Kidney (tissue), 14 donors: Measurements from ENCODE around the gene MBNL3. TPM values are rescaled to one million over a fixed set of nuclear protein-coding genes. Genes with fewer than 3 reads are reported as not detected.
"Not testable (repeated sequence)": the region's sequence is repeated elsewhere in the genome, so short reads cannot be mapped to it uniquely, and the experiment has no call there.

ENCODE experiments used
- DNase-seq, 5 donors: peaks; one replicate each; pipeline ENCODE4 v3.0.0-alpha.2; 2013 to 2020
- FAIRE-seq: peaks from 2 replicates; lab custom pipeline; 2012; peaks lifted over from hg19 to GRCh38; lab: Jason Lieb, UNC
- H3K27ac ChIP-seq, 2 donors: one replicate each; pipeline ENCODE4 v1.7.0; 2013; ENCODE audit warnings: low read depth in 2 of 2, low read length in 2 of 2, inconsistent platforms in 1 of 2
- H3K27me3 ChIP-seq: one replicate; pipeline ENCODE4 v1.7.1; 2013; ENCODE audit warnings: low read length, inconsistent platforms; ENCODE audit not compliant: control insufficient read depth, insufficient read depth
- H3K36me3 ChIP-seq, 3 donors: one replicate each; pipeline versions ENCODE4 v1.7.0 to v1.7.1; 2013; ENCODE audit warnings: low read length in 3 of 3, control low read depth in 1 of 3, inconsistent platforms in 1 of 3; ENCODE audit not compliant: insufficient read depth in 3 of 3, control insufficient read depth in 2 of 3
- H3K4me1 ChIP-seq, 3 donors: one replicate each; pipeline versions ENCODE4 v1.7.0 to v1.7.1; 2013; ENCODE audit warnings: low read length in 3 of 3, inconsistent platforms in 1 of 3, low read depth in 1 of 3; ENCODE audit not compliant: control insufficient read depth in 2 of 3, insufficient read depth in 2 of 3
- H3K4me3 ChIP-seq, 3 donors: one replicate each; pipeline versions ENCODE4 v1.7.0 to v1.8.1; 2013; ENCODE audit warnings: low read length in 3 of 3, control low read depth in 1 of 3, inconsistent platforms in 1 of 3
- H3K9ac ChIP-seq, 3 donors: one replicate each; pipeline versions ENCODE4 v1.7.0 to v1.7.1; 2013; ENCODE audit warnings: low read length in 3 of 3, control low read depth in 1 of 3, inconsistent platforms in 1 of 3
- H3K9me3 ChIP-seq, 3 donors: one replicate each; pipeline versions ENCODE4 v1.7.0 to v1.7.1; 2013; ENCODE audit warnings: low read length in 3 of 3, control low read depth in 1 of 3, inconsistent platforms in 1 of 3; ENCODE audit not compliant: control insufficient read depth in 2 of 3, insufficient read depth in 1 of 3
- intact Hi-C: fragments of 100-400 bp; cut with DNase I; formaldehyde crosslinking; loops from one replicate; pipeline ENCODE4 v1.11.1; 2022
- polyA plus RNA-seq: library from polyadenylated mRNA; stranded (reverse); fragments of 350-450 nt; fragmentation: Illumina TruSeq; extraction: RNeasy Lipid Tissue Mini Kit (QIAGEN cat#74804); gene quantifications from one replicate; pipeline ENCODE4 v1.2.3, GENCODE V29; 2014; ENCODE audit warnings: low read depth, low replicate concordance; ENCODE audit not compliant: insufficient read depth
- total RNA-seq: library from RNA; stranded (reverse); fragmentation: NEBNext Ultra II Directional; extraction: Animal tissue kit (Norgen Biotek cat#: 25700); gene quantifications from one replicate; pipeline ENCODE4 v1.2.1, GENCODE V29; 2021
- TF ChIP-seq, protein P1 (sequence below): IDR thresholded peaks from 3 replicates; pipeline ENCODE4 v1.5.1; 2012; ENCODE audit warnings: mild to moderate bottlenecking, moderate library complexity, borderline replicate concordance; ENCODE audit not compliant: insufficient read depth; ENCODE audit errors: extremely low read depth
- donor health status: control.
- donor health status: control.
- donor health status: control.
- donor health status: control.
- donor health status: control.
- donor health status: DM: yes; HTN: yes; CAD: no.
- donor health status: Normal renal cell carcinoma (clear cell type).

MBNL3 gene
- total and polyA plus RNA-seq, 2 donors from 2014 or later = 3.3 to 34.5 TPM

DNA sequence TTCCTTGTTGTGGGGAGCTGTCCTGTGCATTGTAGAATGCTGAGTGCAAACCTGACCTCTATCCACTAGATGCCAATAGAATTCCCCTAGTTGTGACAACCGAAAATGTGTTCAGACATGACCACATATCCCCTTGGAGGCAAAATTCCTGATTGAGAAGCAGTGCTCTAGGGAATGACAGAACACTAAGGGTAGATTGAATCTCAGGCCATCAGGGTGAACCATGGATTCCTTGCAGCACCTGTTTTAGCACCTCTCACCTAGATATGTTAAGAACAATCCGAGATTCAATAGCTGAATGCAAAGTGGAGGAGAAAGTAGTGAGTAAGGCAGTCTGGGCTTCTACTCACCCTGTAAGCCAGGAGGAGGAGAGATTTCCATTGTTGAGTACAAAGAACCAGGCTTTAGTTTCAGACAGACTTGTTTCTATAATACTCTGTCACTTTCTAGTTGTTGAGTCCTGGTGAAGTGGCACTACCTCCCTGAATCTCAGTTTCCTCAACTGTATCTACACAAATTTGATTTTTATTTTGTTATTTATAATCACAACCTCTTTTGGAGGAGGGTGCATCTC, 158.6 kb downstream of the MBNL3 start:
- no peaks in the 10 kb centered on the region for H3K4me1 ChIP-seq
- no peak for DNase-seq
- no peaks in the 10 kb centered on the region for H3K9me3 ChIP-seq
- peaks cover 2% of the 10 kb centered on the region for H3K27me3 ChIP-seq
- H3K9ac ChIP-seq = no peak overlapping the region
- TF ChIP-seq, protein P1, sequence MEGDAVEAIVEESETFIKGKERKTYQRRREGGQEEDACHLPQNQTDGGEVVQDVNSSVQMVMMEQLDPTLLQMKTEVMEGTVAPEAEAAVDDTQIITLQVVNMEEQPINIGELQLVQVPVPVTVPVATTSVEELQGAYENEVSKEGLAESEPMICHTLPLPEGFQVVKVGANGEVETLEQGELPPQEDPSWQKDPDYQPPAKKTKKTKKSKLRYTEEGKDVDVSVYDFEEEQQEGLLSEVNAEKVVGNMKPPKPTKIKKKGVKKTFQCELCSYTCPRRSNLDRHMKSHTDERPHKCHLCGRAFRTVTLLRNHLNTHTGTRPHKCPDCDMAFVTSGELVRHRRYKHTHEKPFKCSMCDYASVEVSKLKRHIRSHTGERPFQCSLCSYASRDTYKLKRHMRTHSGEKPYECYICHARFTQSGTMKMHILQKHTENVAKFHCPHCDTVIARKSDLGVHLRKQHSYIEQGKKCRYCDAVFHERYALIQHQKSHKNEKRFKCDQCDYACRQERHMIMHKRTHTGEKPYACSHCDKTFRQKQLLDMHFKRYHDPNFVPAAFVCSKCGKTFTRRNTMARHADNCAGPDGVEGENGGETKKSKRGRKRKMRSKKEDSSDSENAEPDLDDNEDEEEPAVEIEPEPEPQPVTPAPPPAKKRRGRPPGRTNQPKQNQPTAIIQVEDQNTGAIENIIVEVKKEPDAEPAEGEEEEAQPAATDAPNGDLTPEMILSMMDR = no peak
- intact Hi-C loops = no loop called here
- no peak overlapping the region for H3K4me3 ChIP-seq
- no peaks in the 10 kb centered on the region for H3K36me3 ChIP-seq
- FAIRE-seq = no peak
- no peak overlapping the region for H3K27ac ChIP-seq

DNA sequence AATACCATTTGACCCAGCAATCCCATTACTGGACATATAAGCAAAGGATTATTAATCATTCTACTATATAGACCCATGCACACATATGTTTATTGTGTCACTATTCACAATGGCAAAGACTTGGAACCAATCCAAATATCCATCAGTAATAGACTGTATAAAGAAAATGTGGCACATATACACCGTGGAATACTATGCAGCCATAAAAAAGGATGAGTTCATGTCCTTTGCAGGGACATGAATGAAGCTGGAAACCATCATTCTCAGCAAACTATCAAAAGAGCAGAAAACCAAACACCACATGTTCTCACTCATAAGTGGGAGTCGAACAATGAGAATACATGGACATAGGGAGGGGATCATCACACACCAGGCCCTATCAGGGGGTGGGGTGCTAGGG, 161.9 kb downstream of the MBNL3 start:
- H3K9ac ChIP-seq, FAIRE-seq, H3K4me1 ChIP-seq, H3K27ac ChIP-seq, intact Hi-C loops, H3K4me3 ChIP-seq, DNase-seq, H3K27me3 ChIP-seq, H3K36me3 ChIP-seq, H3K9me3 ChIP-seq: not testable (repeated sequence)
